Neural progenitor cell (in vitro differentiated cells): ENCODE results near the gene HSD11B1. TPM values are rescaled to one million over a fixed set of nuclear protein-coding genes. Genes with fewer than 3 reads are reported as not detected.
A peak's percentile ranks its signal among the peaks of the same experiment; 100 is the strongest.

Source experiments
- DNase-seq: peaks from one replicate; pipeline ENCODE4 v3.0.0-alpha.2; 2016; ENCODE audit warnings: low spot score
- H2AFZ ChIP-seq: fragments of 200-600 bp; sonication (generic); replicated peaks from 2 replicates; pipeline ENCODE4 v1.6.1; 2016; ENCODE audit warnings: antibody characterized with exemption
- H3F3A ChIP-seq: fragments of 200-600 bp; sonication (generic); 2 replicates; pipeline ENCODE4 v1.6.1; 2016; ENCODE audit warnings: antibody characterized with exemption, low read depth
- H3K27ac ChIP-seq: fragments of 200-600 bp; sonication (generic); 2 replicates; pipeline ENCODE4 v1.5.1; 2016; ENCODE audit warnings: mild to moderate bottlenecking
- H3K27me3 ChIP-seq: fragments of 200-600 bp; sonication (generic); 2 replicates; pipeline ENCODE4 v1.6.1; 2016; ENCODE audit warnings: mild to moderate bottlenecking, moderate library complexity
- H3K36me3 ChIP-seq: fragments of 200-600 bp; sonication (generic); 2 replicates; pipeline ENCODE4 v1.5.1; 2016
- H3K4me1 ChIP-seq: fragments of 200-600 bp; sonication (generic); 2 replicates; pipeline ENCODE4 v1.6.1; 2016; ENCODE audit warnings: mixed run types
- H3K4me2 ChIP-seq: fragments of 200-600 bp; sonication (generic); 2 replicates; pipeline ENCODE4 v1.6.1; 2016
- H3K4me3 ChIP-seq: fragments of 200-600 bp; sonication (generic); 2 replicates; pipeline ENCODE4 v1.5.1; 2016
- H3K79me2 ChIP-seq: fragments of 200-600 bp; sonication (generic); 2 replicates; pipeline ENCODE4 v1.6.1; 2016; ENCODE audit warnings: low read depth
- H3K9ac ChIP-seq: fragments of 200-600 bp; sonication (generic); 2 replicates; pipeline ENCODE4 v1.6.1; 2016
- H3K9me3 ChIP-seq: fragments of 200-600 bp; sonication (generic); 2 replicates; pipeline ENCODE4 v1.5.1; 2016; ENCODE audit warnings: low read depth
- H4K20me1 ChIP-seq: fragments of 200-600 bp; sonication (generic); 2 replicates; pipeline ENCODE4 v1.6.1; 2016; ENCODE audit warnings: low read depth
- H3K27ac Mint-ChIP-seq: 3 replicates; pipeline ENCODE4 v1.8.0; 2021; ENCODE audit warnings: mixed read lengths
- H3K27me3 Mint-ChIP-seq: 2 replicates; pipeline ENCODE4 v1.8.0; 2022; ENCODE audit warnings: low read depth, mild to moderate bottlenecking, inconsistent platforms, moderate library complexity, mixed read lengths; ENCODE audit not compliant: insufficient read depth
- H3K36me3 Mint-ChIP-seq: 3 replicates; pipeline ENCODE4 v1.8.0; 2021; ENCODE audit warnings: mixed read lengths
- H3K4me1 Mint-ChIP-seq: 3 replicates; pipeline ENCODE4 v1.8.0; 2021; ENCODE audit warnings: mixed read lengths
- H3K4me3 Mint-ChIP-seq: 3 replicates; pipeline ENCODE4 v1.8.0; 2021; ENCODE audit warnings: mild to moderate bottlenecking, moderate library complexity, mixed read lengths
- H3K9me3 Mint-ChIP-seq: 3 replicates; pipeline ENCODE4 v1.8.0; 2020; ENCODE audit warnings: mixed read lengths
- CTCF ChIP-seq: fragments of 200-600 bp; sonication (generic); IDR thresholded peaks from 2 replicates; pipeline ENCODE4 v1.5.1; 2017; ENCODE audit warnings: antibody characterized with exemption, mild to moderate bottlenecking
- EZH2 ChIP-seq: fragments of 200-600 bp; sonication (generic); IDR thresholded peaks from 2 replicates; pipeline ENCODE4 v1.6.1; 2017; ENCODE audit warnings: antibody characterized with exemption, mild to moderate bottlenecking, moderate library complexity
- EZH2phosphoT487 ChIP-seq: fragments of 200-600 bp; sonication (generic); IDR thresholded peaks from 2 replicates; pipeline ENCODE4 v1.6.1; 2017; ENCODE audit warnings: antibody characterized with exemption
- total RNA-seq: library from RNA; depleted of rRNA; stranded (reverse); fragments of >200 nt; gene quantifications from 2 replicates; pipeline ENCODE4 v1.2.3, GENCODE V29; 2015; ENCODE audit warnings: low replicate concordance

Gene HSD11B1
- total RNA-seq, 1 donor from 2014 or later, result not detected

GRCh38 chr1:209674957-209675564 lies 29.6 kb upstream of the HSD11B1 start, which contains the start of gene G0S2:
TSS of gene G0S2 (plus strand) at chr1:209675412. CDS start at chr1:209675685, 273 bp downstream.
- peak within 1 kb of the TSS; percentile 87 for H3K4me3 Mint-ChIP-seq
- no peaks in the 10 kb centered on the region for H4K20me1 ChIP-seq
- no peaks in the 10 kb centered on the region for H3K4me1 ChIP-seq
- H3K9me3 Mint-ChIP-seq, result no peaks in the 10 kb centered on the region
- H3F3A ChIP-seq, result no peaks in the 10 kb centered on the region
- H2AFZ ChIP-seq, result peak within 1 kb of the TSS; percentile 56
- H3K36me3 Mint-ChIP-seq, result no peaks in the 10 kb centered on the region
- H3K9ac ChIP-seq, result no peak within 1 kb of the TSS
- H3K27me3 ChIP-seq, result peaks cover 80% of the 10 kb centered on the region
- peaks cover 28% of the 10 kb centered on the region for H3K27me3 Mint-ChIP-seq
- peak; percentile 67 for DNase-seq
- peak within 1 kb of the TSS; percentile 52 for H3K4me3 ChIP-seq
- H3K9me3 ChIP-seq, result no peaks in the 10 kb centered on the region
- H3K4me1 Mint-ChIP-seq, result peaks cover 8% of the 10 kb centered on the region
- no peaks in the 10 kb centered on the region for H3K36me3 ChIP-seq
- no peaks in the 10 kb centered on the region for H3K79me2 ChIP-seq
- TF ChIP-seq CTCF (no peak), EZH2phosphoT487 (peak; percentile 42), EZH2 (peak; percentile 75)
- H3K27ac ChIP-seq, result no peak within 1 kb of the TSS
- no peak within 1 kb of the TSS for H3K27ac Mint-ChIP-seq
- peak within 1 kb of the TSS; percentile 86 for H3K4me2 ChIP-seq

- Histone ChIP-seq H3K27ac (no peak overlapping the region), H3K27me3 (peaks cover 86% of the 10 kb centered on the region), H2AFZ (peak overlapping the region; percentile 56), H3K36me3 (no peaks in the 10 kb centered on the region), H3F3A (no peaks in the 10 kb centered on the region), H3K4me1 (no peaks in the 10 kb centered on the region), H3K79me2 (no peaks in the 10 kb centered on the region), H3K4me3 (peak overlapping the region; percentile 52), H4K20me1 (no peaks in the 10 kb centered on the region), H3K4me2 (peak overlapping the region; percentile 86), H3K9ac (no peak overlapping the region), H3K9me3 (no peaks in the 10 kb centered on the region)
- Mint-ChIP-seq H3K27ac (no peak overlapping the region), H3K36me3 (no peaks in the 10 kb centered on the region), H3K4me3 (peak overlapping the region; percentile 87), H3K9me3 (no peaks in the 10 kb centered on the region), H3K27me3 (peaks cover 28% of the 10 kb centered on the region), H3K4me1 (peaks cover 8% of the 10 kb centered on the region)
- peak; percentile 51 for DNase-seq
- TF ChIP-seq EZH2phosphoT487 (peak; percentile 20), EZH2 (peak; percentile 67), CTCF (no peak)
These were observed 29.0 kb upstream of the HSD11B1 start for GRCh38 chr1:209675565-209676154.

- no peak for TF ChIP-seq EZH2phosphoT487
- TF ChIP-seq CTCF, result no peak
- no peak for TF ChIP-seq EZH2
- no peak overlapping the region for H2AFZ ChIP-seq
- Mint-ChIP-seq H3K4me1 (peaks cover 8% of the 10 kb centered on the region), H3K4me3 (no peak overlapping the region), H3K27me3 (peaks cover 22% of the 10 kb centered on the region), H3K36me3 (no peaks in the 10 kb centered on the region), H3K27ac (no peak overlapping the region), H3K9me3 (no peaks in the 10 kb centered on the region)
- H3K27me3 ChIP-seq, result peaks cover 96% of the 10 kb centered on the region
- no peaks in the 10 kb centered on the region for H4K20me1 ChIP-seq
- no peak overlapping the region for H3K27ac ChIP-seq
- H3K4me1 ChIP-seq, result no peaks in the 10 kb centered on the region
- no peaks in the 10 kb centered on the region for H3F3A ChIP-seq
- no peak overlapping the region for H3K4me2 ChIP-seq
- H3K36me3 ChIP-seq, result no peaks in the 10 kb centered on the region
- H3K79me2 ChIP-seq, result no peaks in the 10 kb centered on the region
- DNase-seq, result no peak
- H3K4me3 ChIP-seq, result no peak overlapping the region
- no peaks in the 10 kb centered on the region for H3K9me3 ChIP-seq
- H3K9ac ChIP-seq, result no peak overlapping the region
These were observed 25.6 kb upstream of the HSD11B1 start for GRCh38 chr1:209678981-209679539.
